Myocyte (in vitro differentiated cells): ENCODE results near the gene GFRA1. TPM values are rescaled to one million over a fixed set of nuclear protein-coding genes. Genes with fewer than 3 reads are reported as not detected.

Source experiments
- DNase-seq: peaks from one replicate; pipeline ENCODE4 v3.0.0-alpha.2; 2012; ENCODE audit warnings: low read depth
- total RNA-seq: library from RNA; depleted of rRNA; stranded (reverse); fragments of >200 nt; gene quantifications from 2 replicates; pipeline ENCODE4 v1.2.3, GENCODE V29; 2014

Gene GFRA1
- total RNA-seq, 1 donor from 2014 or later: 12.9 TPM

GRCh38 chr10:116164291-116164690, 108.7 kb downstream of the GFRA1 start:
- DNase-seq: no peak

GRCh38 chr10:116163333-116164131, 109.5 kb downstream of the GFRA1 start:
- no peak for DNase-seq

DNA sequence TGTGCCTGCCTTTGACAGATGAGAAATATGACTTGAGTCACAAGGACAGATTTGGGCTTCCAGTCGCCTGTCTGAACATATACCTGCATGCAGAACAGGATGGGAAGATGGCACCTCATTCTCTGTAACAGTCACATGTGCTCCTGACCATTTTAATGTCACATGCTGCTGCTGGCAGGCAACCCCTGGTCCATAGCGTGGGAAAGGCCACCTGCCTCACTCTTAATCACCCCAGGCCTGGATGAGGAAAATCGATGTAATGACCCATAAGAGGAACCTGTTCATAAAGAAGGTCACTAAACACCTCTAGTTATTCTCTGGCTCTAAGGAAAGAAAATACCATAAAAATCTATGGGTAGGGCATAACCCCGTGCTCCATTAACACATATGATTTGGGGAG, 110.2 kb downstream of the GFRA1 start:
- no peak for DNase-seq

- no peak for DNase-seq
Measured at GRCh38 chr10:116160271-116160670, 112.7 kb downstream of the GFRA1 start.

DNA sequence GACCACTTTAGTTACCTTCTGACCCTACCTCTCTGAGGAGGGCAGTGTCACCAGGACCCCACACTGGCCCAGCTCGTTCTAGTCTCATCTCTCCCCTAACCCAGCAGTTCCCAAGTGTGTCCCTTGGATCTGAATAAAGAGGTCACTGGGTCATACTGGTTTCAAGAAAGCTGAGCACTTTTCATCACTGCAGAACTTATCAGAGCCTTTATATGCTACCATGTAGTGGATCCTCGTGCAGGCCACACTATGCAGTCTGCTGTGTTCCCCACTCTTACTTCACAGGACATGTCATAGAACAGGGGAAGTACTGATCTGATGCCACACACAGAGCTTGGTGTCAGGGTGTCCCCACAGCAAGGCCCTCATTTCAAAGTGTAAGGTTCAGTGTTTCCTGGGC, 113.8 kb downstream of the GFRA1 start:
- DNase-seq: no peak

DNA sequence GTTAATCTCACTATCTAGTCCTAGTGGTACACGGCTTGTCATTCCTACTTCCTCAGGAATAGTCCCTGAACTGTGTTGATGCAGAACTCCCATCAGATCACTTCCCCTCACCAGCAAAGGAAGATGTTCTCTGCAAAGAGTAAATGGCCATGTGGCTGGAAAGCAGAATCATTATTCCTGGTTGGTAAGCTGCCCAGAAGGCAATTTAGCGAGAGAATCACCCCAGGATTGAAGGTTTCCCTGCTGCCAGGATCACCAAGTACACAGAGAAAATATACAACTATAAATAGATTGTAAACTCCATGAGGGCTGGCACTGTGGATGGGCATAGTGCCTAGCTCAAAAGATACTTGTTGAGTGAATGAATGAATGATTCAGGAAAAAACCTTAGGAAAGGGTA, 115.0 kb downstream of the GFRA1 start:
- DNase-seq: no peak

DNA sequence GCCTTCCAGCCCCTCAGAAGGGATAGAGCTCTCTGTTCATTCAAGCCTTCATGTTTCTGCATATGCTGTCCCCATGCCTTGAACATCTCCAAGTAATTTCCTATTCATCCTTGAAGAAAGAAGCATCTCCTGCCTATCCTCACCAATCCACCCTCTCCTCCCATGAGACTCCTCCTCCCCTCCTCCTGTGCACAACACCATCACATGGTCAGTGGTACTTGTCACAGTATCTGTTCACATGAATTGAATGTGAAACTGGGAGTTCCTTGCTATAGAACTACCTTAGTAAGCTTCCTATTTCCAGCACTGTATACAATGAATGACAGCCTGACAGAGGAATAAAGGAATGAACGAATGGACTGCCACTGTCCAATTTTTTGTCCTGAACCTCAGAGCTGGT, 115.5 kb downstream of the GFRA1 start:
- DNase-seq: no peak

DNA sequence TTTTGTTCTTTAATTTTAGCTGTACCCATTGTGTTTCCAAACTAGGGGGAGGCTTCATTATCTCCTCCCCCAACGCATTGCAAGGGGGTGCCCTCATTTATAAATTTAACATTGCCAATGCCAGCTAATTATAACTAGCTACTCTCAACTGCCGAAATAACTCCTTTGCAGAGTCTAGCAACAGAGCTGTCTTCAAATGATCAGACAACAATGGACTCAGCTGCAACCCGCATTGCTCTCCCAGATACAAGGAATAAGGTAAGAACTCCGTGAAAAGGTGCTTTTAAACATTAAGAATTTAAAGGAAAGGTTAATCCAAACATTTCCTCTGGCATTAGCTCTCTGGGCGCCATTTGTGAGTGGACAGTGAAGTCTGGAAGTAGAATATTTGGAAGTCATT, 116.2 kb downstream of the GFRA1 start:
- DNase-seq: no peak

GRCh38 chr10:116155191-116155590, 117.8 kb downstream of the GFRA1 start:
- DNase-seq: no peak

GRCh38 chr10:116154651-116155050, 118.4 kb downstream of the GFRA1 start:
- DNase-seq: no peak

DNA sequence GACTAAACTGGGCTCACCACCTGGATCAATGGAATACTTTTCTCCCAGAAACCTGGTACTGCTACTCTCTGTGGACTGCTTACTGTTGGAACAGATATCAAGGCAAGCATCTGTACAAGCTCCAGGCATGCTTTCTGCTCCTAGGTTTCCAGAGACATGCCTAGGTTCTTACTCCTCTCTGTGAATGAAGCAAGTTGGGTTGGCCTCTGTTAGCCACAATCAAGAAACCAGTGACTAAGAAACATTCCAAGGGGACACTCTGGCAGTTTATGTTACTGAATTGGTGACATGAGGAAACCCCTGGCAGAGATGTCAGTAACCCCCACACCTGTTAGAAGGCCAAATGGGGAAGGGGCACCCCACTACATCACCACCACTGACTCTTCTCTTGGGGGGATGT, 121.9 kb downstream of the GFRA1 start:
- no peak for DNase-seq

DNA sequence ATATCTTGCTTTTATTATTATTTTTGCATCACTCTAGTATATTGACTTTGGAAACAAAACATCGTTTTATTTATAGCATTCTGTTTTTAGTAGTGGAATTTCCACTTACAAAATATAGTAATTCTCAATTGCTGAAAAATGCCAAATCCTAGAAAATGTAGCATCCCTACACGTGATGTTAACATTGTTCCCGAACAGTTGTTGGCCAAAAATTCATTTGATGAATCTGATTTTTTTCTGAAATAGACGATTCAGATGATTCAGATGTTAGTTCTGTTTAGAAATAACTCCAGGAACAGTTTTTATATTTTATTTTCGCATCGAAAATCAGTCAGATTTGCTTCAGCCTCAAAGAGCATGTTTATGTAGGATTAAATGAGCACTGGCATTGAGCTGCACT, 122.4 kb downstream of the GFRA1 start:
- DNase-seq: no peak

DNA sequence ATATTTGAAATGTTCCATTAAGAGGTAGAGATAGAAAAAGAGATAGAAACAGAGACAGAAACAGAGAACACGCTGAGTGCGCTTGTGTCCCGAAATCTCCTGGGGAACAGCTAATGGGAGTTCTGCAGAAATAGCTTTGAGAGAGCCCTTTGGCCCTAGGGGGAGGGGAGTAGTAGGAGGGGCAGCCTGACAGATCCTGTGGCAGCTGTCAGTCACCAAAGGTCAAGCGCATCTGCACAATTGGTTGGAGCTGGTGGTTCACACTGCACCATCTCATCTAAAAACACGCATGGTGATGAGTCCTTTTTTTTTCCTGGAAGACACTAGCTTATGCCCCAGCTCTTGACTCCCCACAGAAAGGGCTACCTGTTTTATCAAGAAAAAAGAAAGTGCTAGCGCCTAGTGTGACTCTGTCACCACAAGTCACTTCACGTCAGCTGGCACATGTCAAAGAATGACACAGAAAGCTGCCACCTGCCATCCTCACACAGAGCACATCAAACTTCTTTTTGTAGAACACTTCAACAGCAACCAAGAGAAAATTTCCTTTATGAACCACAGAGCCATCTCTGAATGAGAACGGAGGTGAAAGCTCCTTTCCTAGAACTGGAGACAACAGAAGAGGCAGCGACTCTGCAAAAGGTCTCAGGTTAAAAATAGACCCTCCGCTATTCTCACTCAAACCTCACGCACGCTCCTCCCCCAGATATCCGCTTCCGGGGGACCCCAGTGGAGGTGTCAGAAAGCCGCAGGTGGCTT, 125.7 kb downstream of the GFRA1 start:
- no peak for DNase-seq

- DNase-seq: peak; percentile 34
Measured at GRCh38 chr10:116146372-116147140, 126.5 kb downstream of the GFRA1 start.

- DNase-seq: no peak
Measured at GRCh38 chr10:116143673-116144222, 129.3 kb downstream of the GFRA1 start.

- no peak for DNase-seq
Measured at GRCh38 chr10:116141855-116142254, 131.2 kb downstream of the GFRA1 start.

GRCh38 chr10:116141246-116141645, 131.8 kb downstream of the GFRA1 start:
- no peak for DNase-seq

DNA sequence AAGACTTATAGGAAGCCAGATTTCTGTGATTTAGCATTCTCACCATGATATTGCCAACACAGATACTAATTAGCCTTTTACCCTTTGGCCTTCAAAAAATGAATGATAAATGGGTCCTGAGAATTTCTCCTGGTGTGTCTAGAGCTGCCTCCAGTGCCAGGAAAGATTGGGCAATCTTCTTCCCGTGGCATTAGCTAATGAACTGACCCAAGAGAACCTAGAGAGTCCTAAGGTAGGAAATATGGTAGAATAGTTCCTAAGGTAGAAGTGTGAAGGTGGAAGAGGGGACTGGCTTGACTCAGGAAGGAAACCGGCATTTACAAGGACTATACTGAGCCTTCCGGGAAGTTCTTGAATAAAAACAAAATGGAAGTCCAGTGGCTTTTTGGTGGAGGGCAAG, 133.1 kb downstream of the GFRA1 start:
- DNase-seq: no peak

- DNase-seq: no peak
Measured at GRCh38 chr10:116138897-116139296, 134.1 kb downstream of the GFRA1 start.

DNA sequence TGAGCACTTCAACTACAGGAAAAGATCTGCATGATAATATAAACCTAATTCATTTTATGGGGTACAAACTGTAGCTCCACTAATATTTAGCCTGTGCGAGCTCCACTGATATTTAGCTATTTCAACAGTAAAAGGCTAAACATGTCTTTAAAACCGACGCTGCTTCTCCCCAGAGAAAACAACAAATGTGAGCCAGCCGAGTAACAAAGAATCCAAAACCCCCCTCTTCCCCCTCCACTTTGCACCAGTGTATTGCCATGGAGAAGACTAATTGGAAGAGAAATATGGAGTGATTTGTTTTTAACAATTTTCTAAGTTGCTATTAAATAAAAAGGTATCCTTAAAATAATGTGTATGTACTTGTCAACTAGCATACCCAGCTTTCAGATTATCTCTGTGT, 136.7 kb downstream of the GFRA1 start:
- no peak for DNase-seq

DNA sequence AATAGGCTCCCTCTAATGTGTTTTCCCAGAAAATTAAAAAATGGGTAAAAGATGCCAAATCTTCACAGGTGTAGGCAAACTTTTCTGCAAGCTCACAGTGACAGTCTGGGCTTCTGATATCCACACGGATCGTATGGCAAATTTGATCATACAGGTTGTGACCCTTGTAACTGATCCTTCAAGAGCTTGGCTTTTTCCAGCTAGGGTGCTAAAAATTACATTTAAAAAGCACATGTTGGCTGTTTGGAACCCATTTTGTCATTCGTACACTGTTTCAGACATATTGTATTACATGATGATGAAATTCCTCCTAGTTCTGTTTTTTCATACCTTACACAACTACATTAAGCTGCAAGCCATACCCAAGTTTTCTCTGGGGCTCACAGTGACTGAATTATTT, 138.7 kb downstream of the GFRA1 start:
- no peak for DNase-seq

- no peak for DNase-seq
Measured at GRCh38 chr10:116133634-116134033, 139.4 kb downstream of the GFRA1 start.
